HG03439 (cell line): Measurements from ENCODE around the gene SDS.

Experiments
- ATAC-seq: cut with Tn5 transposase; IDR thresholded peaks from one replicate; pipeline ENCODE4 v1.9.1; 2021; ENCODE audit warnings: mild to moderate bottlenecking, moderate library complexity; ENCODE audit not compliant: unreplicated experiment

The SDS gene

GRCh38 chr12:113427882-113428281 is 24.2 kb upstream of the SDS start:
- no peak for ATAC-seq

- no peak for ATAC-seq
These were observed 22.3 kb upstream of the SDS start for GRCh38 chr12:113425960-113426453.

DNA sequence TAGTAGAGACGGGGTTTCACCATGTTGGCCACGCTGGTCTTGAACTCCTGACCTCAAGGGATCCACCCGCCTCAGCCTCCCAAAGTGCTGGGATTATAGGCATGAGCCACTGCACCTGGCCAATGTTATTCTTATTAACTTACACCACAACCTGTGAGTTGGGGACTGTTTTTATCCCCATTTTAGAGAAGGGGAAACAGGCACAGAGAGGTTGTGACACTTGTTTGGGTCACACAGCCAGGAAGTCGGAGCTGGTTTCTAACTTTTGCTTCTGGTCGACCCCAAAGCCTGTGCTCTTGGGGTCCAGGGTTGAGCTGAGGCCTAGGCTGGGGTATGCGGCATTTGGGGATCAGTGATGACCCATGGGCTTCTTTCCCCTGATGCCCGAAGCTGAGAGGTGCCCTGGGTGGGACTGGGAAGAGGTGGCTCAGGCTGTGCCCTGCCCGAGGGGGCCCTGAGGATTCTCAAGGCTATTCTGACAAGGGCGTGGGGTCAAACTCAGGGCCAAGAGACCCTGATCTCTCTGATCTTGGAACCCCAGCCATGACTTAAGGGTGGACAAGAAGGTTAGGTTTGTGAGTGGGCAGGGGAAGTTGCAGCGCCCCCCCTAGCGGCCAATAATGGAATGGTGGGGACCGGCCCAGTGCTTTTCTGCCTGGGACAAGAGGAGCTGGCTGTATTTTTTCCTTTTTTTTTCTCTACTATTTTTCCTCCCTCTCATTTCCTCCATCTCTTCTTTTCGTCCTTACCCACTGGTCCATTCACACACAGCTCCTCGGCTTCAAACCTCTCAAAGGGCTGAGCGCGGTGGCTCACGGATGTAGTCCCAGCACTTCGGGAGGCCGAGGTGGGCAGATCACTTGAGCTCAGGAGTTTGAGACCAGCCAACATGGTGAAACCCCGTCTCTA is 21.5 kb upstream of the SDS start:
- no peak for ATAC-seq

- no peak for ATAC-seq
These were observed 20.8 kb upstream of the SDS start for GRCh38 chr12:113424456-113424855.

- no peak for ATAC-seq
These were observed 19.4 kb upstream of the SDS start for GRCh38 chr12:113422886-113423669.

DNA sequence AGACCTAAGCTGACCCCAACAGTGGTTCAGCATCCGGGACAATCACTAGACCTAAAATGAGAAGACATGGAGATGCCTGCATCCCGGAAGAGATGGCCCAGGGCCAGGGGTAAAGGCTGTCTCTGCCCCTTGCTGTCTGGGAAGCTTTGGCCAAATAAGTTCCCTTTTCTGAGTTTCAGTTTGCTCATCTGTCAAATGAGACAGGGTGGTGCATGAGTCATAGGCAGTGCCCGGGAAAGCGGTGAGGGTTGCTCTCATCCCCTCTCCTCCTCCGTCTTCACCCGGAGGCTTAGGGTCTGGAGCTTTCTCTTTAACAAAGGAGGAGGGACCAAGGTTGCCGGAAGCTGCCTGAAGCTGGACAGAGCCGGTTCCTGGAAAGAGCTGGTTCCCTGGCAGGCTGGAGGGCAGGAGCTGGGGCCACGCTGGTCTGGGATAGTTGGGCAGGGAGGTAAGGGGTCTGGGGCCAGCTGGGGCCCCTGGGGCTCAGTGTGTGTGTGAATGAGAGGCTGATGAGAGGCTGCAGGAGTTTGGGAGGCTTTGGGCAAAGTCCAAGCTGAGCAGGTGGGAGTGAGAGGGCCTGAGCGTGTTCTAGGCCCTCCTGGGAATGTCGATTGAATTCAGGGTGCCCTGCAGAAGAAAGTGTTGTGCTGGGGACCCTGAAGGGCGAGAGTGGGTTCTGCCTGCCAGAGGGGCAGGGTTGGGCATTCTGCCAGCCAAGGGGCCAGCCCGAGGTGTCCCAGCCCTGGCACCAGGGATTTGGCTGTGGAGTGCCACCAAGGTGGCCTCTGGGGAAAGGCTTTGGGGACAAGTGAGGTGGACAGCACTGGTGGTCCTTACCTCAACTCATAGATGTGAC is 18.6 kb upstream of the SDS start, which contains the start of gene SDSL:
SDSL (plus strand) TSS at position 351 of the 856 bp plus-strand sequence. CDS start 5,603 bp downstream, outside the sequence.
- ATAC-seq, result peak; percentile 87

DNA sequence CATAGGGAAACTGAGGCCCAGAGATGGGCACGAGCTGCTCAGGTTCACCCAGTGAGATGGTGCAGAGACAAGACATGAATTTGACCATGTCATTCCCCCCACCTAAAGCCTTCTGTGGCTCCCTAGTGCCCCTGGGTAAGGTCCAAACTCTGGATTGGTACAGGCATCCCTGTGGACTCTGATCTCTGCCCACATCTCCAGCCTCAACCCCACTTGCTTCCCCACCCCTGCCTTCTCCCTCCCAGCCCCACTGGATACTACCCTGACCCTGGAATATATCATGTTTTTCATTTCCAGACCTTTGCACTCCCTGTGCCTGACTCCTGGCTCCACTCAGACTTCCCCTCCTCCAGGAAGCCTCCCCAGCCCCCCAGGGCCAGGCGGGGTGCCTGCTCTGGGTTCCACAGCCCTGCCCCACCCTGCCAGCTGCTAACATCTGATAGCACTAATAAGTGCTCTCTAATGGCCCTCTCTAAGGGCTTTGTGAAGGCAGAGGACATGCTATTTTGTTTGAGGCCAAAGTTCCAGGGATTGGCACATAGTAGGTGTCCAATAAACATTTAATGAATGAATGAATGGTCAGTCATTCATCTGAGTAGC is 17.4 kb upstream of the SDS start:
- ATAC-seq, result no peak

GRCh38 chr12:113418213-113418879 is 14.7 kb upstream of the SDS start:
- ATAC-seq, result no peak

DNA sequence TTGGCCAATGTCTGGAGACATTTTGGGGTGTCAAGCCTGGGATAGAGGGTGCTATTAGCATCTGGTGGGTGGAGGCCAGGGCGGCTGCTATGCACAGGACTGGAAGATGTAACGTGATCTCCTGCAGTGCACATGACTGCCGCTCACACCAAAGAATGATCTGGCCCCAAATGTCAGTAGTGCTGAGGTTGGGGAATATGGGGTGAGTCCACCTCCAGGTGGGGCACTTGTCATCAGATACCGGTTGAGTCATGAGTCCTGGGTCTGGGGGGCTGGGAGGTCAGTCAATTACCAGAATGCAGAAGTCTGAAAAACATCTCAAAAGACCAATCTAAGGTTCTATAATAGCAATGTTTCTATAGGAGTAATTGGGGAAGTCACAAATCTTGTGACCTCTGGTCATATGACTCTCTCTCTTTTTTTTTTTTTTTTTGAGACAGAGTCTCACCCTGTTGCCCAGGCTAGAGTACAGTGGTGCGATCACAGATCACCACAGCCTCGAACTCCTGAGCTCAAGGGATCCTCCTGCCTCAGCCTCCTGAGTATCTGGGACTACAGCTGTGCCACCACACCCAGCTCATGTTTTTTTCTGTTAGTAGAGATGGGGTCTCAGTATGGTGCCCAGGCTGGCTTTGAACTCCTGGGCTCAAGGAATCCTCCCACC is 12.5 kb upstream of the SDS start:
- ATAC-seq, result no peak

- no peak for ATAC-seq
These were observed 10.9 kb upstream of the SDS start for GRCh38 chr12:113414519-113415038.

GRCh38 chr12:113413488-113413939 is 9.8 kb upstream of the SDS start:
- no peak for ATAC-seq

DNA sequence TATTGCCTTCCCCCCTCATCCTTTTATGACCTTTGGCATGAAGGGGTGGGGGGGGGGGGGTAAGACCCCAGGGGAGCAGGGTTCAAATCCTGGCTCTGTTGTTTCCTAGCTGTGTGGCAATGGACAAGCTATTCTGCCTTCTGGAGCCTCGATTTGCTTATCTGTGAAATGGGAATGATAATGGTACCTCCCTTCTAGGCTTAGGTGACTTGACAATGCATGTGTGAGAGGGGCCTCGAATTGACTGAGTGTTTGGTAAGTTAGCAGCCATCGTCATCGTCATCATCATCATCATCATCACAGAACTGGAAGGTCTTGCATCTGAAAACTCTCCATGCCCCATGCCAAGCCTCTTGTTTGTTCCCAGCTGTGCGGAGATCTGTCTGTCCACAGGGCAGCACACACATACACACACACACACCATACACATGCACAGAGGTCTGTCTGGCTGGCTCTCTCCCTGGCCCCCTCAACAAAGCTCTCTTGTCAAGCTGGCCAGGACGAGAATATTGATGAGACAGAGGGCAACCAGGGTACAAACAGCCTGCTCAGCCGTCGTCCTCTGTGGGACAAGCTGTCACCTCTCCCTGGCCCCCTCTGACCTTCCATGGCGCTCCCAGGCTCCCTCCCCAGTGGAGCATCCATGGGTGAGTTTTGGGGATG is 5.9 kb upstream of the SDS start:
- no peak for ATAC-seq

DNA sequence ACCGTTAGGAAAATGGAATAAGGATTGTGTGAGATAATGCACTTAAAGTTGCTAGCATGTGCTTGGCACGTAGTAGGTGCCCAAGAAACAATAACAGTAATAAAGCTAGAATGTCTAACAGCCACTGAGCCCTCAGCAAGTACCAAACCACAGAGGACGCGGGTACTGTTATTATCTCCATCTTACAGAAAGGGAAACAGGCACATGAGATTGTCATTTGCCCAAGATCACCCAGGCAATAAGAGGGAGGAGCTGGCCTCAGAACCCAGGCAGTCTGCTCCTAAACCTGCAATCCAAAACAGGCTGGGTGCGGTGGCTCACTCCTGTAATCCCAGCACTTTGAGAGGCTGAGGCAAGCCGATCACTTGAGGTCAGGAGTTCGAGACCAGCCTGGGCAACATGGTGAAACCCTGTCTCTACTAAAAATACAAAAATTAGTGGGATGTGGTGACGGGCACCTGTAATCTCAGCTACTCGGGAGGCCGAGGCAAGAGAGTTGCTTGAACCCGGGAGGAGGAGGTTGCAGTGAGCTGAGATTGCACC is 5.1 kb upstream of the SDS start:
- ATAC-seq, result no peak

DNA sequence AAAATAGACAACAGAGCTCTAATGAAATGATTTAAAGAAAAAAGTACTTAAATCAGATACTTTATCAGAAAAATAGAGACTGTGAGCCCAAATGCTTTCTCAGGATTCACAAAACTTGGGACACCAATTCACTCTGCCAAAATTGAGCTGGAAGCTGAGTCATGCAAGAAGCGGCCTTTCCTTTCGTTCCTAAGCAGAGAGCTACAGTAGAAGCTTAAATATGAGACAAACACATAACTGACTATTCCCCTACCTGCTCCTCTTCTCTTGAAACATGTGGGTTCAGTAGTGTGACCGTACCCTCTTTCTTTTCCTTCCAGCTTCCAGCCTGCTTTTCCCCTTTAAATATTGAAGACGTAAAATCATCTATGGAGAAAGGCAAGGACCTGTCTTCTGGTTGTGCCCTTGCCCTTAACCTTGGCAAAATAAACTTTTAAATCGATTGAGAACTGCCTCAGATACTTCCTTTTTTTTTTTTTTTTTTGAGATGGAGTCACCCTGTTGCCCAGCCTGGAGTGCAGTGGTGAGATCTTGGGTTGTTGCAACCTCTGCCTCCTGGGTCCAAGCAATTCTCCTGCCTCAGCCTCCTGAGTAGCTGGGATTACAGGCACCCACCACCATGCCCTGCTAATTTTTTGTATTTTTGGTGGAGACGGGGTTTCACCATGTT is 4.4 kb upstream of the SDS start:
- ATAC-seq, result no peak

DNA sequence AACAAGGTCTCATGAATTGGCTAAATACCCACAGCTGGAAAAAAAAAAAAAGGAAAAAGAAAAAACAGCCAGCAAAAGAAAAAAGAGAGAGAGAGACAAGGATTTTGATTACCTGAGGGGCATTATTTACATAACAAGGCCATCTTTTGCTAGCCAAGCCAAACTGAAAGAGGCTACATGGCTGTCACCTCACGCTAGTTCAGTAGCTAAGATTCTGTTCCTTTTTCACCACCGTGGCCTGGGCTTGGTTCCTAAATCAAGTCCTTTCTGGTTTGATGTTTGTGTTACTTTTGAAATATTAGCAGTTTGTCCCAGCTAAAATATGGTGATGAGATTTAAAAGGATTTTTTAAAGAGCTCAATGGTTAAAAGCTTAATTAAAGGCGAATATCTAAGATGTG is 2.0 kb upstream of the SDS start:
- ATAC-seq, result no peak

- no peak for ATAC-seq
These were observed 964 bp downstream of the SDS start for GRCh38 chr12:113402586-113403260.
